ENCODE measurements around the gene FUT1.

DNA sequence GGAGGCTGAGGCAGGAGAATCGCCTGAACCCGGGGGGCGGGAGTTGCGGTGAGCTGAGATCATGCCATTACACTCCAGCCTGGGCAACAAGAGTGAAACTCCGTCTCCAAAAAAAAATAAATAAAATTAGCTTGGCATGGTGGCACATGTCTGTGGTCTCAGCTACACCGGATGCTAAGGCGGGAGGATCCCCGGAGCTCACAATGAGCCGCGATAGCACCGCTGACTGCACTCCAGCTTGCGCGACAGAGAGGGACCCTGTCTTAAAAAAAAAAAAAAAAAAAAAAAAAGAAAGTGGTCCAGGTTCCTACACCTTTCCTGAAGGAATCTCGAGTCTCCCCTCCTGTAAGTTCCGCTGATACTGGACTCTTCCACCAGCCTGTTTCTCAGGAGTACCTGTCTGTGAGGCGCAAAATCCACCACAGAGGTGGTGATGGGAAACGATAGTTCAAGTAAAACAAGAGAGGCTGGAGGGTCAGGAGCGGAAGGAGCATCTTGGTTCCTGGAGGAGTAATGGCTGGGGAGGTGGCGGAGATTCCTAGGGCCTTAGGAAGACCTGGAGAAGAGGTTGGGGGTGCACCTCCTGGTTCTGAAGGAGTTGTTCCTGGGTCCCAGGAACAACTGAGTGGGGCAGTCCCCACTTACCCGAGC lies 471 bp downstream of the FUT1 start:
- TF ChIP-seq, protein P1, sequence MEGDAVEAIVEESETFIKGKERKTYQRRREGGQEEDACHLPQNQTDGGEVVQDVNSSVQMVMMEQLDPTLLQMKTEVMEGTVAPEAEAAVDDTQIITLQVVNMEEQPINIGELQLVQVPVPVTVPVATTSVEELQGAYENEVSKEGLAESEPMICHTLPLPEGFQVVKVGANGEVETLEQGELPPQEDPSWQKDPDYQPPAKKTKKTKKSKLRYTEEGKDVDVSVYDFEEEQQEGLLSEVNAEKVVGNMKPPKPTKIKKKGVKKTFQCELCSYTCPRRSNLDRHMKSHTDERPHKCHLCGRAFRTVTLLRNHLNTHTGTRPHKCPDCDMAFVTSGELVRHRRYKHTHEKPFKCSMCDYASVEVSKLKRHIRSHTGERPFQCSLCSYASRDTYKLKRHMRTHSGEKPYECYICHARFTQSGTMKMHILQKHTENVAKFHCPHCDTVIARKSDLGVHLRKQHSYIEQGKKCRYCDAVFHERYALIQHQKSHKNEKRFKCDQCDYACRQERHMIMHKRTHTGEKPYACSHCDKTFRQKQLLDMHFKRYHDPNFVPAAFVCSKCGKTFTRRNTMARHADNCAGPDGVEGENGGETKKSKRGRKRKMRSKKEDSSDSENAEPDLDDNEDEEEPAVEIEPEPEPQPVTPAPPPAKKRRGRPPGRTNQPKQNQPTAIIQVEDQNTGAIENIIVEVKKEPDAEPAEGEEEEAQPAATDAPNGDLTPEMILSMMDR (IDR thresholded peaks at IDR 0.05) = no peak
- TF ChIP-seq POLR2AphosphoS5 (IDR thresholded peaks at IDR 0.05) = no peak
- TF ChIP-seq POLR2A (IDR thresholded peaks at IDR 0.05) = no peak
